Measurements from ENCODE around the gene MICA.

MICA gene

GRCh38 chr6:31460361-31461025 lies 57.1 kb downstream of the MICA start:
- no peak for DNase-seq (ENCODE audit: low read depth in 2 of 2)

GRCh38 chr6:31462026-31462963 lies 58.9 kb downstream of the MICA start:
- DNase-seq (ENCODE audit: low read depth in 2 of 2) = no peak

GRCh38 chr6:31462964-31463870 lies 59.8 kb downstream of the MICA start:
- DNase-seq (ENCODE audit: low read depth in 2 of 2) = peak; percentile 79

GRCh38 chr6:31464252-31465184 lies 61.1 kb downstream of the MICA start:
- DNase-seq (ENCODE audit: low read depth in 2 of 2) = no peak
